ENCODE measurements around the gene TMEM255B.

DNA sequence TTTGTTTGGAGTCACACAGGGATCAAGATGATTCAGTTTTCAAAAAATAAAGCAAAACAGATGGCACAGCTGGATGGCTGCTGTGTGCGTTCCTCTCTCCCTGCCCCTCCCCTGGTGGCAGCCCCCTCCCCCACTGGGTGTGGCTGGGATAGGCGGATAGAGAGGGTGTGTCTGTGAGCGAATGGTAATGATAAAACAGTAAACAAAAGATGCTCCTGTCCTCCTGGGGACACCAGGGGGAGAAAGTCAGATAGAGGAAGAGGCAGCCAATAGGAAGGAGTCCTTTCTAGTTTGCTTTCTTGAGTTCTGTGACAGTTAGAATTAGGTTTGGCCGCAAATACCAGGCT, 6.5 kb downstream of the TMEM255B start:
- TF ChIP-seq POLR2A (IDR thresholded peaks at IDR 0.05; ENCODE audit: low read depth, low read length) (no peak), POLR2AphosphoS5 (IDR thresholded peaks at IDR 0.05; ENCODE audit: insufficient read depth, low read depth, low read length) (no peak)
